Measurements from ENCODE around the gene PTPRN. TPM values are rescaled to one million over a fixed set of nuclear protein-coding genes. Genes with fewer than 3 reads are reported as not detected.
"Not testable (repeated sequence)": the region's sequence is repeated elsewhere in the genome, so short reads cannot be mapped to it uniquely, and the experiment has no call there.

Gene PTPRN
- polyA plus RNA-seq, 1 donor (not counting 4 experiments of a cell fraction or from before 2014, with no cell fraction given): not detected

GRCh38 chr2:219261024-219261855 lies 48.0 kb downstream of the PTPRN start:
- no peak for FAIRE-seq
- Histone ChIP-seq H3K27ac (ENCODE audit: control insufficient read depth, insufficient read depth, low read length) (no peak overlapping the region), H3K27me3 (ENCODE audit: control insufficient read depth, extremely low read depth, insufficient read depth, low read length) (no peaks in the 10 kb centered on the region), H3K9ac (ENCODE audit: control insufficient read depth, extremely low read depth, insufficient read depth, low read length) (no peak overlapping the region), H3K36me3 (ENCODE audit: control insufficient read depth in 2 of 2, extremely low read depth in 1 of 2, insufficient read depth in 2 of 2, low read length in 2 of 2) (no peaks in the 10 kb centered on the region), H2AFZ (ENCODE audit: control insufficient read depth, low read length) (no peak overlapping the region), H3K79me2 (ENCODE audit: control insufficient read depth, insufficient read depth, low read length) (no peaks in the 10 kb centered on the region), H3K4me1 (ENCODE audit: control insufficient read depth, extremely low read depth, insufficient read depth, low read length) (no peaks in the 10 kb centered on the region), H3K9me1 (ENCODE audit: control insufficient read depth, extremely low read depth, insufficient read depth, low read length) (no peaks in the 10 kb centered on the region), H4K20me1 (ENCODE audit: control insufficient read depth, extremely low read depth, insufficient read depth, low read length) (no peaks in the 10 kb centered on the region), H3K9me3 (ENCODE audit: control insufficient read depth, low read depth, low read length) (no peaks in the 10 kb centered on the region), H3K4me2 (ENCODE audit: control insufficient read depth, extremely low read depth, insufficient read depth, low read depth, low read length) (no peak overlapping the region), H3K4me3 (ENCODE audit: control insufficient read depth in 2 of 3, extremely low read depth in 1 of 3, insufficient read depth in 2 of 3, low read depth in 1 of 3, low read length in 3 of 3) (no peak overlapping the region)
- dilution Hi-C loops (cut with MboI; ENCODE audit: extremely low pct_ligation_motif_present, low sequenced_read_pairs): no loop called here
- no peak for TF ChIP-seq EZH2 (IDR thresholded peaks at IDR 0.05; ENCODE audit: low read length)
- TF ChIP-seq, protein P1, sequence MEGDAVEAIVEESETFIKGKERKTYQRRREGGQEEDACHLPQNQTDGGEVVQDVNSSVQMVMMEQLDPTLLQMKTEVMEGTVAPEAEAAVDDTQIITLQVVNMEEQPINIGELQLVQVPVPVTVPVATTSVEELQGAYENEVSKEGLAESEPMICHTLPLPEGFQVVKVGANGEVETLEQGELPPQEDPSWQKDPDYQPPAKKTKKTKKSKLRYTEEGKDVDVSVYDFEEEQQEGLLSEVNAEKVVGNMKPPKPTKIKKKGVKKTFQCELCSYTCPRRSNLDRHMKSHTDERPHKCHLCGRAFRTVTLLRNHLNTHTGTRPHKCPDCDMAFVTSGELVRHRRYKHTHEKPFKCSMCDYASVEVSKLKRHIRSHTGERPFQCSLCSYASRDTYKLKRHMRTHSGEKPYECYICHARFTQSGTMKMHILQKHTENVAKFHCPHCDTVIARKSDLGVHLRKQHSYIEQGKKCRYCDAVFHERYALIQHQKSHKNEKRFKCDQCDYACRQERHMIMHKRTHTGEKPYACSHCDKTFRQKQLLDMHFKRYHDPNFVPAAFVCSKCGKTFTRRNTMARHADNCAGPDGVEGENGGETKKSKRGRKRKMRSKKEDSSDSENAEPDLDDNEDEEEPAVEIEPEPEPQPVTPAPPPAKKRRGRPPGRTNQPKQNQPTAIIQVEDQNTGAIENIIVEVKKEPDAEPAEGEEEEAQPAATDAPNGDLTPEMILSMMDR (optimal IDR thresholded peaks at IDR 0.05 in 1 of 3, IDR thresholded peaks at IDR 0.05 in 1 of 3, conservative IDR thresholded peaks at IDR 0.05 in 1 of 3; ENCODE audit: extremely low read depth in 1 of 3, insufficient read depth in 2 of 3, low read length in 3 of 3): no peak
- no peak for DNase-seq (ENCODE audit: low read depth, low spot score)

GRCh38 chr2:219258942-219259341 lies 50.3 kb downstream of the PTPRN start:
- H3K4me2 ChIP-seq (ENCODE audit: control insufficient read depth, extremely low read depth, insufficient read depth, low read depth, low read length); H3K27me3 ChIP-seq (ENCODE audit: control insufficient read depth, extremely low read depth, insufficient read depth, low read length); H4K20me1 ChIP-seq (ENCODE audit: control insufficient read depth, extremely low read depth, insufficient read depth, low read length); FAIRE-seq; H3K9me1 ChIP-seq (ENCODE audit: control insufficient read depth, extremely low read depth, insufficient read depth, low read length); H3K79me2 ChIP-seq (ENCODE audit: control insufficient read depth, insufficient read depth, low read length); H3K36me3 ChIP-seq (ENCODE audit: control insufficient read depth in 2 of 2, extremely low read depth in 1 of 2, insufficient read depth in 2 of 2, low read length in 2 of 2); H3K9me3 ChIP-seq (ENCODE audit: control insufficient read depth, low read depth, low read length); H3K27ac ChIP-seq (ENCODE audit: control insufficient read depth, insufficient read depth, low read length); H3K4me3 ChIP-seq (ENCODE audit: control insufficient read depth in 2 of 3, extremely low read depth in 1 of 3, insufficient read depth in 2 of 3, low read depth in 1 of 3, low read length in 3 of 3); H3K4me1 ChIP-seq (ENCODE audit: control insufficient read depth, extremely low read depth, insufficient read depth, low read length); dilution Hi-C loops (cut with MboI; ENCODE audit: extremely low pct_ligation_motif_present, low sequenced_read_pairs); H2AFZ ChIP-seq (ENCODE audit: control insufficient read depth, low read length); DNase-seq (ENCODE audit: low read depth, low spot score); H3K9ac ChIP-seq (ENCODE audit: control insufficient read depth, extremely low read depth, insufficient read depth, low read length): not testable (repeated sequence)

Data from keratinocyte (primary cell).